Uterus (tissue), 4 donors: ENCODE data around the gene TMEM161B. TPM values are rescaled to one million over a fixed set of nuclear protein-coding genes. Genes with fewer than 3 reads are reported as not detected.

ENCODE experiments used
- DNase-seq, 2 donors: peaks; one replicate each; pipeline ENCODE4 v3.0.0-alpha.2; 2019 to 2020
- H3K27ac ChIP-seq, 2 donors: fragments of 200-600 bp; sonication (generic); 1 replicate in 1 of 2; 2 replicates in 1 of 2; pipeline ENCODE4 v1.5.1; 2016 to 2018
- H3K27me3 ChIP-seq, 2 donors: fragments of 200-600 bp; sonication (generic); one replicate each; pipeline ENCODE4 v1.5.1; 2018 to 2019; ENCODE audit warnings: control low read depth in 1 of 2
- H3K36me3 ChIP-seq, 2 donors: fragments of 200-600 bp; sonication (generic); one replicate each; pipeline ENCODE4 v1.5.1; 2019; ENCODE audit warnings: control low read depth in 1 of 2
- H3K4me1 ChIP-seq, 2 donors: fragments of 200-600 bp; sonication (generic); one replicate each; pipeline ENCODE4 v1.5.1; 2018 to 2019; ENCODE audit warnings: control low read depth in 1 of 2
- H3K4me3 ChIP-seq, 2 donors: fragments of 200-600 bp; sonication (generic); 1 replicate in 1 of 2; 2 replicates in 1 of 2; pipeline ENCODE4 v1.5.1; 2018 to 2019; ENCODE audit warnings: mild to moderate bottlenecking in 1 of 2
- H3K9me3 ChIP-seq, 2 donors: fragments of 200-600 bp; sonication (generic); one replicate each; pipeline ENCODE4 v1.5.1; 2019; ENCODE audit warnings: control low read depth in 1 of 2
- POLR2A ChIP-seq, 2 donors: fragments of 450-650 bp; IDR thresholded peaks; one replicate each; pipeline ENCODE4 v1.6.1; 2016; ENCODE audit warnings: antibody characterized with exemption in 2 of 2, mild to moderate bottlenecking in 1 of 2, moderate library complexity in 1 of 2
- intact Hi-C: fragments of 100-400 bp; cut with DNase I; formaldehyde crosslinking; loops from one replicate; pipeline ENCODE4 v1.15.1; 2023; ENCODE audit warnings: low total_unique reads
- total RNA-seq, 4 donors: library from RNA; depleted of rRNA in 3 of 4; stranded (reverse); fragments of >200 nt in 3 of 4; gene quantifications; one replicate each; pipeline versions ENCODE4 v1.1.0 to v1.2.4, GENCODE V29; 2014 to 2023
- TF ChIP-seq, protein P1 (sequence below), 4 experiments: fragments of 200-600 bp in 2 of 4; fragments of 450-650 bp in 2 of 4; sonication (generic) in 2 of 4; IDR thresholded peaks; one replicate each; pipeline ENCODE4 v1.5.1; 2016 to 2019; ENCODE audit warnings: antibody characterized with exemption in 4 of 4, mild to moderate bottlenecking in 2 of 4, moderate library complexity in 1 of 4
- donor health status: DM: yes; HTN: yes; CAD: no.

TMEM161B gene
- total RNA-seq, 4 donors from 2014 or later, result 26.4 to 53.4 (median 42.2) TPM

DNA sequence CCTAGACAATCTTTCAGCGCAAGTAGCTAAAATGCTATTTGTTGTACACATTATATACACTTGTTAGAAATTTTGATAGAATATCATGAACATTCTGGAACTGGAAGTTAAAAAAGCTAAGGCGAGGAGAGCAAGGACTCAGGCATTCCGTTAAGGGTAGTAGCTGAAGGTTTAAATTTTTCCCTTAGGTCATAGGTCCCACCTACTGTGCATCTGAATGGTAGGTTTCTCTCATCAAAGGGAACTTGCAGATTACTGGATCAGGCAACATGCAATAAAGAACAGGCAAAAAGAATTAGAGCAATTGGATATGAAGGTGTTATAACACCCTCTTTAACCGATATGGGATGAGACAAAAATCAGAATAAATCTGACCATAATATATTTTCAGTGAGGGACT lies 32.8 kb downstream of the TMEM161B start:
- Histone ChIP-seq H3K9me3 (no peaks in the 10 kb centered on the region), H3K27ac (no peak overlapping the region), H3K4me3 (no peak overlapping the region), H3K36me3 (no peaks in the 10 kb centered on the region), H3K27me3 (no peaks in the 10 kb centered on the region), H3K4me1 (no peaks in the 10 kb centered on the region)
- intact Hi-C loops, result no loop called here
- no peak for TF ChIP-seq POLR2A (IDR thresholded peaks at IDR 0.05)
- TF ChIP-seq, protein P1, sequence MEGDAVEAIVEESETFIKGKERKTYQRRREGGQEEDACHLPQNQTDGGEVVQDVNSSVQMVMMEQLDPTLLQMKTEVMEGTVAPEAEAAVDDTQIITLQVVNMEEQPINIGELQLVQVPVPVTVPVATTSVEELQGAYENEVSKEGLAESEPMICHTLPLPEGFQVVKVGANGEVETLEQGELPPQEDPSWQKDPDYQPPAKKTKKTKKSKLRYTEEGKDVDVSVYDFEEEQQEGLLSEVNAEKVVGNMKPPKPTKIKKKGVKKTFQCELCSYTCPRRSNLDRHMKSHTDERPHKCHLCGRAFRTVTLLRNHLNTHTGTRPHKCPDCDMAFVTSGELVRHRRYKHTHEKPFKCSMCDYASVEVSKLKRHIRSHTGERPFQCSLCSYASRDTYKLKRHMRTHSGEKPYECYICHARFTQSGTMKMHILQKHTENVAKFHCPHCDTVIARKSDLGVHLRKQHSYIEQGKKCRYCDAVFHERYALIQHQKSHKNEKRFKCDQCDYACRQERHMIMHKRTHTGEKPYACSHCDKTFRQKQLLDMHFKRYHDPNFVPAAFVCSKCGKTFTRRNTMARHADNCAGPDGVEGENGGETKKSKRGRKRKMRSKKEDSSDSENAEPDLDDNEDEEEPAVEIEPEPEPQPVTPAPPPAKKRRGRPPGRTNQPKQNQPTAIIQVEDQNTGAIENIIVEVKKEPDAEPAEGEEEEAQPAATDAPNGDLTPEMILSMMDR (IDR thresholded peaks at IDR 0.05), result no peak
- DNase-seq, result no peak

DNA sequence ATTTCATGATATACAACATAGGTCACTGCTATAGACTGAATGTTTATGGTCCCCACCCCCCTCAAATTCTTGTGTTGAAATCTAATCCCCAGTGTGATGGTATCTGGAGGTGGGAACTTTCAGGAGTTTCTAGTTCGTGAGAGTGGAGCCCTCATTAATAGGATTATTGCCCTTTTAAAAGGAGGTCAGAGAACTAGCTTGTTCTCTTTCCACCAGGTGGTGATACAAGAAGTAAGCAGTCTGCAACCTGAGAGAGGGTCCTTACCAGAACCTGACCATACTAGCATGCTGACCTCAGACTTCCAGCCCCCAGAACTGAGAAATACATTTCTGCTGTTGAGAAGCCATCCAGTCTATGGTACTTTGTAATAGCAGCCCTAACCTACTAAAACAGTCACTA lies 33.3 kb downstream of the TMEM161B start:
- intact Hi-C loops, result no loop called here
- Histone ChIP-seq H3K27me3 (no peaks in the 10 kb centered on the region), H3K27ac (no peak overlapping the region), H3K9me3 (no peaks in the 10 kb centered on the region), H3K36me3 (no peaks in the 10 kb centered on the region), H3K4me1 (no peaks in the 10 kb centered on the region), H3K4me3 (no peak overlapping the region)
- TF ChIP-seq, protein P1 (IDR thresholded peaks at IDR 0.05), result no peak
- no peak for TF ChIP-seq POLR2A (IDR thresholded peaks at IDR 0.05)
- DNase-seq, result no peak

DNA sequence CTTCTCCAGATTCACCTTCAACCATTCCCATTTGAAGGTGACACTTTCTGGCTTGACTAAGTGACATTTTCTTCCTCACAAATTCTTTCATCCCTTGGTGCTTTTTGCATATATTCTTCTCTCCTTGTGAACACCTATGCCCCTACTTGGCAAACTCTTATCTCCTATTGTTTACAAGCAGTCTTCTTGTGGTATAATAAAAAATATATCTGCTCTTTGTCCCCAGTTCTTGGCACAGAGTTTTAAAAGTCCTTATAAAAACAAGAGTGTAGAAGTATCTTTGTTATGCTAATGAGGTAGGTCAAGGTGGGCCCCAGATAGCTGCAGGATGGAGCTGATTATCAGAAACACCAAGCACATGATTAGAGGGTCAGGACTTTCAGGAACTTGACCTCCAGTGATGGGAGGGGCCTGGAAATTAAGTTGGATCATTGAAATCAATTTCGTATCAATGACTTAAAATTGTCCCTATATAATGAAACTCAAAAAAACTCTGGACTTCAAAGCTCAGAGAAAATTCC lies 38.0 kb downstream of the TMEM161B start:
- DNase-seq, result no peak
- Histone ChIP-seq H3K36me3 (no peaks in the 10 kb centered on the region), H3K27ac (no peak overlapping the region), H3K4me1 (no peaks in the 10 kb centered on the region), H3K4me3 (no peak overlapping the region), H3K9me3 (no peaks in the 10 kb centered on the region), H3K27me3 (no peaks in the 10 kb centered on the region)
- TF ChIP-seq POLR2A (IDR thresholded peaks at IDR 0.05), result no peak
- TF ChIP-seq, protein P1 (IDR thresholded peaks at IDR 0.05), result no peak
- intact Hi-C loops, result no loop called here

DNA sequence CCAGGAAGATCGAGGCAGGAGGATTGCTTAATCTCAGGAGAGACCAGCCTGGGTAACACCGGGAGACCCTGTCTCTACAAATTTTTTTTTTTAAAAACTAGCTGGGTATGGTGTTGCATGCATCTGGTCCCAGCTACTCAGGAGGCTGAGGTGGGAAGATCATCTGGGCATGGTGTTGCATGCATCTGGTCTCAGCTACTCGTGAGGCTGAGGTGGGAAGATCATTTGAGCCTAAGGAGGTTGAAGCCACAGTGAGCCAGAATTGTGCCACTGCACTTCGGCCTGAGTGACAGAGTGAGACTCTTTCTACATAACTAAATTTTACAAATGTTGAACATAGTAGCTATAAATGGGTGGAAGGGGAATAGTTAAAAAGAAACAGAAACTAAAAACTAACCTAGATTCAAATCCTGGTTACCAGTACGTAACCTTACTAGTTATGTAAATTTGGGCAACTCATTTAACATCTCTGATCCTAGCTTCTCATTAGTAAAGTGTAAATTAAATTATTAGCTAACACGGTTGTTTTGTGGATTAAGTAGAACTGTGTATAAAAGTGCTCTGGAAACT lies 41.7 kb downstream of the TMEM161B start:
- DNase-seq, result no peak
- Histone ChIP-seq H3K27me3 (no peaks in the 10 kb centered on the region), H3K27ac (no peak overlapping the region), H3K9me3 (no peaks in the 10 kb centered on the region), H3K36me3 (no peaks in the 10 kb centered on the region), H3K4me1 (no peaks in the 10 kb centered on the region), H3K4me3 (no peak overlapping the region)
- intact Hi-C loops, result no loop called here
- TF ChIP-seq, protein P1 (IDR thresholded peaks at IDR 0.05), result no peak
- no peak for TF ChIP-seq POLR2A (IDR thresholded peaks at IDR 0.05)

DNA sequence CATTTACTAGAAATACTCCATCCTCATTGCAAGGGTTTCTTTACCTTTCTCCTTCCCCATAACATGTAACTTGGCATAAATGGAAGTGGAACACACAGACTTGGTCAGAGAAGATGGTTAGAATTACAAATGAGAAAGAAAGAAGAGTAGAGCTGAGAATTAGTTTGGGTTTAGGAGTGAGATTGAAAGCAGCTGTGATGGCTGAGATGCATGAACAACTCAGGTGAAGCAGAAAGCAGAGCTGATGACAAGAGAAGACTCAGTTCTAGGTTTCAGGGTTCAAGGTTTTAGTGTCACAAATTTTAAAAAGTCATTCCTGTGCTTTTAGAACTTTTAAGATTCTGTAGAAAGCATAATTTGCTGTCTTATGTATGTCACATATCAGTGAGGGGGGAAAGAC lies 54.0 kb downstream of the TMEM161B start:
- no peaks in the 10 kb centered on the region for H3K4me1 ChIP-seq
- DNase-seq, result no peak
- TF ChIP-seq POLR2A (IDR thresholded peaks at IDR 0.05), result no peak
- TF ChIP-seq, protein P1 (IDR thresholded peaks at IDR 0.05), result no peak
- no peaks in the 10 kb centered on the region for H3K27me3 ChIP-seq
- H3K4me3 ChIP-seq, result no peak overlapping the region
- no peaks in the 10 kb centered on the region for H3K9me3 ChIP-seq
- H3K27ac ChIP-seq, result no peak overlapping the region
- intact Hi-C loops, result no loop called here
- H3K36me3 ChIP-seq, result no peaks in the 10 kb centered on the region
